Upper lobe of left lung (tissue), 6 donors: Measurements from ENCODE around the gene CPVL. TPM values are rescaled to one million over a fixed set of nuclear protein-coding genes. Genes with fewer than 3 reads are reported as not detected.

Source experiments
- ATAC-seq, 2 donors: fragments of 200-7000 bp; cut with Tn5 transposase; one replicate each; pipeline ENCODE4 v1.9.1; 2022; ENCODE audit warnings: mild to moderate bottlenecking in 2 of 2, moderate library complexity in 2 of 2; ENCODE audit not compliant: low FRiP score in 2 of 2
- DNase-seq, 2 donors: peaks; one replicate each; pipeline ENCODE4 v3.0.0-alpha.2; 2019 to 2020
- H3K27ac ChIP-seq, 4 donors: fragments of 200-600 bp; sonication (generic); one replicate each; pipeline ENCODE4 v1.5.1; 2016 to 2019
- H3K27me3 ChIP-seq, 4 donors: fragments of 200-600 bp; sonication (generic); one replicate each; pipeline ENCODE4 v1.5.1; 2017 to 2019
- H3K36me3 ChIP-seq, 4 donors: fragments of 200-600 bp; sonication (generic); one replicate each; pipeline ENCODE4 v1.5.1; 2016 to 2019
- H3K4me1 ChIP-seq, 4 donors: fragments of 200-600 bp; sonication (generic); one replicate each; pipeline ENCODE4 v1.5.1; 2018 to 2019
- H3K4me3 ChIP-seq, 4 donors: fragments of 200-600 bp; sonication (generic); one replicate each; pipeline ENCODE4 v1.5.1; 2017 to 2019; ENCODE audit warnings: mild to moderate bottlenecking in 2 of 4, moderate library complexity in 1 of 4
- H3K9me3 ChIP-seq, 4 donors: fragments of 200-600 bp; sonication (generic); one replicate each; pipeline ENCODE4 v1.5.1; 2018 to 2019
- EP300 ChIP-seq, 4 donors: sonication (generic); formaldehyde crosslinking; IDR thresholded peaks; one replicate each; pipeline ENCODE4 v1.5.1; 2017; ENCODE audit warnings: antibody characterized with exemption in 4 of 4, control low read depth in 2 of 4
- POLR2A ChIP-seq, 4 donors: fragments of 450-650 bp; IDR thresholded peaks; one replicate each; pipeline ENCODE4 v1.5.1; 2016 to 2017; ENCODE audit warnings: antibody characterized with exemption in 4 of 4, mild to moderate bottlenecking in 2 of 4
- POLR2AphosphoS5 ChIP-seq, 2 donors: sonication (generic); formaldehyde crosslinking; IDR thresholded peaks; one replicate each; pipeline ENCODE4 v1.5.1; 2017; ENCODE audit warnings: antibody characterized with exemption in 2 of 2
- WGBS, 2 donors: methylation state at CpG; one replicate each; pipeline ENCODE4 v1.1.5; 2017 to 2018; 5-methylcytosine and 5-hydroxymethylcytosine counted together
- total RNA-seq, 6 donors: library from RNA; depleted of rRNA in 4 of 6; stranded (reverse); fragments of >200 nt in 4 of 6; gene quantifications; one replicate each; pipeline versions ENCODE4 v1.1.0 to v1.2.1, GENCODE V29; 2016 to 2021
- TF ChIP-seq, protein P1 (sequence below), 6 experiments: fragments of 450-650 bp in 4 of 6; fragments of 200-600 bp in 2 of 6; sonication (generic) in 2 of 6; IDR thresholded peaks; one replicate each; pipeline ENCODE4 v1.5.1; 2016 to 2019; ENCODE audit warnings: antibody characterized with exemption in 6 of 6
- donor health status: DM: no; HTN: no; CAD: no; lungs with moderate emphysema.
- donor health status: DM: no; HTN: yes; CAD: no; lungs with severe emphysema.

The CPVL gene
- total RNA-seq, 6 donors from 2014 or later = 4.6 to 47.4 (median 23.2) TPM

DNA sequence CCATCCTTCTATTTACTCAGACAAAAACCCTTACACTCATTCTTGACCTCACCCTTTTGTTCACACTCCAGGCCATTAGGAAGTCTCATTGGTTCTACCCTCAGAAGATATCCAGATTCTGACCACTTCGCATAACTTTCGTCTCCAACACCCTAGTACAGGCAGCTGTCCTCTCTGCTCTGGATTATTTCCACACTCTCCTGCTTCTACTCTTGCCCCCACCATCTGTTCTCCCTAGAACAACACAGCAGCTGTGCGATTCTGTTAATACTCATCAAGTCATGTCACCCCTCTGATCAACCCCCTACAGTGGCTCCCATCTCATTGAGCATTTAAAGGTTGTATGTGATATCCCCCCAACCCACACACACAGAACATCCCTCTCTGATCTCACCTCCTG is 172.7 kb downstream of the CPVL start:
- H3K4me3 ChIP-seq = no peak overlapping the region
- no peaks in the 10 kb centered on the region for H3K4me1 ChIP-seq
- WGBS, 2 donors = 91 to 94% methylated on average over 3 of the region's 3 CpGs
- H3K27me3 ChIP-seq = no peaks in the 10 kb centered on the region
- H3K27ac ChIP-seq = no peak overlapping the region
- peaks cover 11 to 29% (median 16%) of the 10 kb centered on the region in 4 donors for H3K9me3 ChIP-seq
- H3K36me3 ChIP-seq = no peaks in the 10 kb centered on the region
- no peak for DNase-seq
- no peak for ATAC-seq
- no peak for TF ChIP-seq EP300 (IDR thresholded peaks at IDR 0.05)
- TF ChIP-seq POLR2A (IDR thresholded peaks at IDR 0.05) = no peak
- TF ChIP-seq, protein P1, sequence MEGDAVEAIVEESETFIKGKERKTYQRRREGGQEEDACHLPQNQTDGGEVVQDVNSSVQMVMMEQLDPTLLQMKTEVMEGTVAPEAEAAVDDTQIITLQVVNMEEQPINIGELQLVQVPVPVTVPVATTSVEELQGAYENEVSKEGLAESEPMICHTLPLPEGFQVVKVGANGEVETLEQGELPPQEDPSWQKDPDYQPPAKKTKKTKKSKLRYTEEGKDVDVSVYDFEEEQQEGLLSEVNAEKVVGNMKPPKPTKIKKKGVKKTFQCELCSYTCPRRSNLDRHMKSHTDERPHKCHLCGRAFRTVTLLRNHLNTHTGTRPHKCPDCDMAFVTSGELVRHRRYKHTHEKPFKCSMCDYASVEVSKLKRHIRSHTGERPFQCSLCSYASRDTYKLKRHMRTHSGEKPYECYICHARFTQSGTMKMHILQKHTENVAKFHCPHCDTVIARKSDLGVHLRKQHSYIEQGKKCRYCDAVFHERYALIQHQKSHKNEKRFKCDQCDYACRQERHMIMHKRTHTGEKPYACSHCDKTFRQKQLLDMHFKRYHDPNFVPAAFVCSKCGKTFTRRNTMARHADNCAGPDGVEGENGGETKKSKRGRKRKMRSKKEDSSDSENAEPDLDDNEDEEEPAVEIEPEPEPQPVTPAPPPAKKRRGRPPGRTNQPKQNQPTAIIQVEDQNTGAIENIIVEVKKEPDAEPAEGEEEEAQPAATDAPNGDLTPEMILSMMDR (IDR thresholded peaks at IDR 0.05) = no peak
- no peak for TF ChIP-seq POLR2AphosphoS5 (IDR thresholded peaks at IDR 0.05)

DNA sequence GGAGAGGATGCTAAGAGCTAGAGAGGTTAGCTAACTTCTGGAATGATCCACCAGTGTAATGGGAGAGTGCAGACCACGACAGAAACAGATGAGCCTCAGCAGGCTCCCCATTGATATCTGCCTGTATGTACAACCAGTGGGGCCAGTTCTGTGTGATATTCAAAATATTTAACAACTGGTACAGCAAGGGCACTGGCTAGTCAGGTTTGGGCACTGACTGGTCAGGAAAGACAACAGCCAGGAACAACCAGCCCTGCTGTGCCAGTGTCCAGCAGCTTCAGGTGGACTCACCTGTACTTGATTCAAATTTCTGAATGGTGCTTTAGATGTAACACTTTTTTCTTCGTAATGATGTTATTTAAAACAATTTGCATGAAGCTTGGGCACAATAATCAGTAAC is 182.3 kb downstream of the CPVL start:
- H3K27ac ChIP-seq = no peak overlapping the region
- TF ChIP-seq POLR2A (IDR thresholded peaks at IDR 0.05) = no peak
- TF ChIP-seq EP300 (IDR thresholded peaks at IDR 0.05) = no peak
- TF ChIP-seq, protein P1 (IDR thresholded peaks at IDR 0.05) = no peak
- TF ChIP-seq POLR2AphosphoS5 (IDR thresholded peaks at IDR 0.05) = no peak
- peaks cover 0 to 25% (median 0%) of the 10 kb centered on the region in 4 donors for H3K4me1 ChIP-seq
- no peaks in the 10 kb centered on the region for H3K27me3 ChIP-seq
- ATAC-seq (no peak), DNase-seq (no peak)
- 76 to 81% methylated on average over 2 of the region's 2 CpGs for WGBS, 2 donors
- H3K9me3 ChIP-seq = no peaks in the 10 kb centered on the region
- no peaks in the 10 kb centered on the region for H3K36me3 ChIP-seq
- H3K4me3 ChIP-seq = no peak overlapping the region

DNA sequence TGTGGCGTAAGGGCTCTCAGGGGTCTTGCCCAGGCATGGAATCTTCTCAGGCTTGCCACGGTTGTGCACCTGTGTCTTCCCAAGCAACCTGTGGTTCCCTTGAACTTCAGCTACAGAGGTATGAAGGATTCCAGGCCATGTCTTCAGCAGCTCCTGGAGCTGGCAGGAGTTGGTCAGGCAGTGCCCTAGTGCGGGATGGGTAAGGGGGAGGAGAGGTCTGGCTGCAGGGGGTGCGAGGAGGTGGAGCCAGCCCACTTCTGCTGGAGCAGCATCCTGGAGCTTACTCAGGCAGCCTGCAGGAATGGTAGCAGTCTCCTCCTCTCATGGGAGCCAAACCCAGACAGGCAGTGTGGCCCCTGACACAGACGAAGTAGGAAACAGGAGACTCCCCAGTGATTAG is 184.4 kb downstream of the CPVL start:
- 68 to 71% methylated on average over 4 to 5 of the region's 5 CpGs for WGBS, 2 donors
- Histone ChIP-seq H3K36me3 (no peaks in the 10 kb centered on the region), H3K4me3 (no peak overlapping the region), H3K9me3 (no peaks in the 10 kb centered on the region), H3K27ac (no peak overlapping the region), H3K27me3 (peaks cover 0 to 18% (median 10%) of the 10 kb centered on the region in 4 donors), H3K4me1 (peaks cover 15 to 43% (median 18%) of the 10 kb centered on the region in 4 donors)
- TF ChIP-seq POLR2AphosphoS5 (IDR thresholded peaks at IDR 0.05) (no peak), EP300 (IDR thresholded peaks at IDR 0.05) (no peak), POLR2A (IDR thresholded peaks at IDR 0.05) (no peak)
- TF ChIP-seq, protein P1 (IDR thresholded peaks at IDR 0.05) = no peak
- DNase-seq (peak in 1 of 2 donors; percentile 25), ATAC-seq (peak in 1 of 2 donors; percentile 28)

DNA sequence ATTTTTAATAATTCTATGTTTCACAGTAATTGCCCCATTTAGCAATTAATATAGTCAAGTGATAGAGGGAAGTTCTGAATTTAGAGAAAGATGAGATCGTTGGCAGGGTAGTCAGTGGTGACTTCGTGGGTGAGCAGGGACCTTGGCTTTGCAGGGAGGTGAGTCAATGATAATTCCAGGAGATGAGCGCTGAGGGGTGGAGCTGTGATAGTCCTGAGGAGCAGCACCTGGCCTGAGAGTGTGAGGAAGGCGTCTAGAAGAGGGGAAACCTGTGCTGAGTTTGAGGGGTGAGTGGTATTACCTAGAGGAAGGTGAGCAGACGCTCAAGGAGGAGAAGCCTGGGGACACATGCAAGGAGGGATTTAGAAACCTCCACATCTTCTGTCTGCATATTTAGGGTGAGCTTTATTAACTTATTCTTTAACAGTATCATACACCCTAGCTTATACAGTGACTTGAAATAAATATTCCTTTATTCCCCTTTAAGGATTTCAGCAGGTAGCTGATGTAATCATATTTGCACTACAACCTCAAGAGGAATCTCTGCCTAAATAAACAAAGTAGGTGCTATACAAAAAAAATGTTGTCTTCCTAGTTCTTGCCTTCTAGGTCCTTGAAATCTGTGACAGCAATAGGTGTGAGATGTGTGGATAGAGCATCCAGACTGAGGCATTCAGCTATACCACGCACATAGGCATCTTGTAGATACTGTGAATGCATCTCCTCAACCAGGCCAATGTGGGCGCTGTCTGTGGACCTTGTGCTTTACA is 186.1 kb downstream of the CPVL start:
- Histone ChIP-seq H3K4me3 (no peak overlapping the region), H3K9me3 (no peaks in the 10 kb centered on the region), H3K27me3 (peaks cover 0 to 32% (median 21%) of the 10 kb centered on the region in 4 donors), H3K4me1 (peaks cover 31 to 61% (median 35%) of the 10 kb centered on the region in 4 donors), H3K27ac (peak overlapping the region in 1 of 4 donors; percentile 0), H3K36me3 (no peaks in the 10 kb centered on the region)
- 79 to 86% methylated on average over 7 of the region's 7 CpGs for WGBS, 2 donors
- ATAC-seq = no peak
- DNase-seq = no peak
- TF ChIP-seq, protein P1 (IDR thresholded peaks at IDR 0.05) = no peak
- TF ChIP-seq POLR2A (IDR thresholded peaks at IDR 0.05) (no peak), POLR2AphosphoS5 (IDR thresholded peaks at IDR 0.05) (no peak), EP300 (IDR thresholded peaks at IDR 0.05) (no peak)
